Fibroblast of lung (primary cell): ENCODE data around the gene SULT1C3.

ENCODE experiments used
- EZH2 ChIP-seq: IDR thresholded peaks from 2 replicates; pipeline ENCODE4 v1.5.1; 2012; ENCODE audit warnings: low read length, control low read depth, mild to moderate bottlenecking; ENCODE audit errors: missing control alignments
- TF ChIP-seq, protein P1 (sequence below), 2 donors: IDR thresholded peaks in 1 of 2; conservative IDR thresholded peaks in 1 of 2; 1 replicate in 1 of 2; 2 replicates in 1 of 2; pipeline ENCODE4 v1.5.1; 2011 to 2012; ENCODE audit warnings: low read length in 2 of 2, control low read depth in 1 of 2, inconsistent platforms in 1 of 2, low read depth in 1 of 2, mild to moderate bottlenecking in 1 of 2

DNA sequence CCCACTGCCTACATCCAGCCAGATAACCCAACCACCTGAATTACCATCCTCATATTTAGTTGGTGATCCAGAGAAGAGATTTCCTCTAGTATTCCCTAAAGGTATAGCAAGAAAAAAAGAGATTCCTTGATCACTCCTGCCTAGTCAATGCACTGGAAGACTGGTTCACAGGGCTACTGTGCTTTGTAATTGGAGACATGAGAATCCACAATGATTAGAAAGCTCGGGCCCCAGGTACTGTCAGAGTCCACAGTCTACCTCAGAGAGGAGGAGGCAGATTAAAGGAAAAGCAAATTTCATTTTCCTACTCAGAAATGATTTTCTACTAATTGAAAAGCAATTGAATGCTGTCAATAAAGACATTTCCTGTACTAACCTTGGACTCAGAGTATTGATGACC lies 22.3 kb downstream of the SULT1C3 start:
- TF ChIP-seq, protein P1, sequence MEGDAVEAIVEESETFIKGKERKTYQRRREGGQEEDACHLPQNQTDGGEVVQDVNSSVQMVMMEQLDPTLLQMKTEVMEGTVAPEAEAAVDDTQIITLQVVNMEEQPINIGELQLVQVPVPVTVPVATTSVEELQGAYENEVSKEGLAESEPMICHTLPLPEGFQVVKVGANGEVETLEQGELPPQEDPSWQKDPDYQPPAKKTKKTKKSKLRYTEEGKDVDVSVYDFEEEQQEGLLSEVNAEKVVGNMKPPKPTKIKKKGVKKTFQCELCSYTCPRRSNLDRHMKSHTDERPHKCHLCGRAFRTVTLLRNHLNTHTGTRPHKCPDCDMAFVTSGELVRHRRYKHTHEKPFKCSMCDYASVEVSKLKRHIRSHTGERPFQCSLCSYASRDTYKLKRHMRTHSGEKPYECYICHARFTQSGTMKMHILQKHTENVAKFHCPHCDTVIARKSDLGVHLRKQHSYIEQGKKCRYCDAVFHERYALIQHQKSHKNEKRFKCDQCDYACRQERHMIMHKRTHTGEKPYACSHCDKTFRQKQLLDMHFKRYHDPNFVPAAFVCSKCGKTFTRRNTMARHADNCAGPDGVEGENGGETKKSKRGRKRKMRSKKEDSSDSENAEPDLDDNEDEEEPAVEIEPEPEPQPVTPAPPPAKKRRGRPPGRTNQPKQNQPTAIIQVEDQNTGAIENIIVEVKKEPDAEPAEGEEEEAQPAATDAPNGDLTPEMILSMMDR (conservative IDR thresholded peaks at IDR 0.05 in 1 of 2, IDR thresholded peaks at IDR 0.05 in 1 of 2; ENCODE audit: low read depth in 1 of 2, low read length in 2 of 2) = no peak
- TF ChIP-seq EZH2 = no peak
